GM21360 (cell line): ENCODE measurements around the gene IST1.
"Not testable (repeated sequence)": the region's sequence is repeated elsewhere in the genome, so short reads cannot be mapped to it uniquely, and the experiment has no call there.

Experiments used
- ATAC-seq: cut with Tn5 transposase; IDR thresholded peaks from one replicate; pipeline ENCODE4 v1.9.1; 2021; ENCODE audit warnings: mild to moderate bottlenecking, moderate library complexity; ENCODE audit not compliant: unreplicated experiment

Gene IST1

DNA sequence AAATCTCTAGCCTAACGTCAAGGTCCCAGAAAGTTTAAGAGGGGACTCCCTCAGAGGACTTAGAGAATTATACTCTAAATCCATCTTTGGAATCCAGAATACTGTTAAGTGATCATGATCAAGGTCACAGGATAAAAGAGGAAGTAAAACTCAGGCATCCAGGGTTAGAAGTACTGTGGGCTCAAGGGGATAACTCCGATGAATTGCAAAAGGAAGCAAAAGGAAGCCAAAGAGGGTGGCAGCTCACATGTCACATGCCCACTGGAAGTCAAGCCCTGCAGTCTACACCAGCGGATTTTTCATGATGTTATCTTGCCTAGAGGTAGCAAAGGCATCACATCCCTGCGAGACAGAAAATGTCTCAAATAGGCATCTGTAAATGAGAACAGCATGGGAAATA lies 15.2 kb upstream of the IST1 start:
- no peak for ATAC-seq

DNA sequence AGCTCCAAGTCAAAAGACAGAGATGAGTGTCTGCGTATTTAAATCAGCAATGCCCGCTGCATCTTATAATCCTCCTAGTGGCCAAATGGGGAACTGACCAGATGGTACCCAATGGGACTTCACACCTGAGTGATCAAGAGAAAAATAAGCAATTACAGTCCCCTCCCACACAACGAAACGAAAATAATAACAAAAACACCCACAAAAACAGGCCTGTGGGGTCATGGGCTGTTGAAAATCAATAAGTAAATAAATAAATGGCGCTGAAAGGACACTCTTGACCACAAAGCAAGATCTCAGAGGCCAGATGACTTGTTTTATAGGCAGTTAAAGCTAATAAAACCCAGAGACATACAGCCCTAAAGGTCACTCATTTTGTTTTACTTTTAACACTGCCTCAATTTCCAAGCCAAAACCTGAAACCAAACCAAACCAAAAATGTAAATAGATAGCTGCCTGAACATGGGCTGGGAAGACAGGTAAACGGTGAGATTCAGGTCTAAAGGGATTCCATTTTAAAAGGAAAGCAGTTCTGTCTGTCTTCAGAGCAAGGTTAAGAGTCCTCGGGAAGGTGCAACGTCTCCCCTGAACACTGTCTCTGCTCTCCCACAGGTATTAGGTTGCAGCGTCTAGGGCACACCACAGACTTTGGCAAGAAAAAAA lies 12.7 kb upstream of the IST1 start:
- peak; percentile 13 for ATAC-seq

DNA sequence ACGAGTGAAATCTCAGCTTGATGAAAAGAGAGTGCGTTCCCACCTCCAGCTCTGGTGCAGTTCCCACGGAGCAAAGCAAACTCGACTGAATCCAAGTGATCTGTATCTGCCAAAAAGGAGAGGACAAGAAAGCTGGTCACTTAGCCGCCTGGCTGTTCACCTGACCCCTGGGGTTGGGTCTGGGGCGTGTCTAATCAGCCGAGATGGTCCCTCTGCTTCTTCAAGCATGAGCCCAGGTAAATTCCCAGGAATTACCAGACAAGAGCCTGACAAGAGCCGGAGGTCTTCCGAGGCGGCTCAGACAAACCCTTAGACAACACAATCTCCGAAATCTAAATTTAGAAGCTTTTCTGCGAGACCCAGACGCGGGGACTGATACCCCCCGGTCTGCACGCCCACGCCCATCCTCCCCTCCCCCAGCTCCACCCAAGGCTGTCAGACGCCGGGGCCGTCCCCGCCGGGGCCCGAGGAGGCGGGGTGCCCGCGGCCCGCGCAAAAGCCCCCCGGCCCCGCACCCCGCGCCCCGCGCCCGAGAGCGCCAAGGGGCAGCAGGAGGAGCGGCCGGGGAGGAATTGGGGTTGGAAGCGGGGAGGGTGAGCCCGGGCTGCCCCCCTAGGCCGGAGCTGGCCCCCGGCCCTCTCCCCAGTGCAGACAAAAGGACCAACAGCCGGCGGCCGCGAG lies 12.0 kb upstream of the IST1 start:
- ATAC-seq: peak; percentile 36

DNA sequence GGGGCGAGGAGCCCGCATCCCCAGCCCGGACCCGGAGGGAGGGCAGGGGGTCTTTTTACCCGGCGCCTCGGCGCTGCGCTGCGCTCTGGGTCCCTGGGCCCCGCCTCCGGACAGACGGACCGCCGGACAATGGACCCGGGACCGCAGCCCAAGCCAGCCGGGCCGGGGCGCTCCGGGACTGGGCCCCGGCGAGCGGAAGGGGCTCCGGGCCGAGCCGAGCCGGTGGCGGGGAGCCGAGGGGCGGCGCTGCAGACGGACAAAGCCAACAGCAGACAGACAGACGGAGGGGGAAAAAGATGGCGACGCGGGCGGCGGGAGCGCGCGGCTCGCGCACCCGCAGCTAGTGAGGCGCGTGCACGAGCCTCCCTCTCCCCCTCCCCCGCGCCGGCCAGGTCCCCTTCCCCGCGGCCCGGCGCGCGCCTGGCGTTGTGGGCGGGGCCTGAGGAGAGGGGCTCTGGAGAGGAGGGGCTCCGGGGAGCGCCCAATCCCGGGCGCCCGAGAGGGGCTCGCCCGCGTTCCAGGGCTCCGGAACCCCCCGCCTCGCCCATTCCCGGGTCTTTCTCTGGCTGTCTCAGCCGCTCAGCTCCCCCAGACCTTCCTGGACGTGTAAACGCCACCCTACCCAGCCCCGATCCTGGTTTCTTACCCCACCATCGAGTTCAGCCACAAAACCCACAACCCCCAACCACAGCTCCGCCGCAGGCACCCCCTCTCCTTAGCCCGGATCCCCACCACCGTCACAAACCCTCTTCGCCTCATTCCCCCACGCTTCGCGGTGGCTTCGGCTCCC lies 11.3 kb upstream of the IST1 start, which contains the start of gene ZNF821:
Gene ZNF821 (minus strand): TSS at position 334 of the 790 bp plus-strand sequence. CDS start 4,236 bp downstream, outside the sequence.
- peak; percentile 30 for ATAC-seq

DNA sequence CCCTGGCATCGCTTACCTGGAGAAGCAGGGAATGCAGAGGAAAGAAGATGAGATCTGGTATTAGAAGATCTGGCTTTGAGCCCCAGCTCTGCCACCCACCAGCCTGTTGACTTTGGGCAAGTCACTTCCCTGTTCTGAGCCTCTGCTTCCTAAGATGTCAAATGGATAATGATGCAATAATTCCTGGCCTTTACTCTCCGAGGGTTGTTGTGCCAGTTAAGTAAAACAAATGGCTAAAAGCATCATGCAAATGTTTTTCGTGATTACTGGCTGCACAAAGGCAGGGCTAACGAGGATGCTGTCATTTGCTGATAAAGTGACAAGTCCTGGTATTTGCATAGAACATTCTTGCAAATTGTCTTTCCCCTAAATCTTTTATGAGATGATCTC lies 10.1 kb upstream of the IST1 start:
- ATAC-seq: no peak

DNA sequence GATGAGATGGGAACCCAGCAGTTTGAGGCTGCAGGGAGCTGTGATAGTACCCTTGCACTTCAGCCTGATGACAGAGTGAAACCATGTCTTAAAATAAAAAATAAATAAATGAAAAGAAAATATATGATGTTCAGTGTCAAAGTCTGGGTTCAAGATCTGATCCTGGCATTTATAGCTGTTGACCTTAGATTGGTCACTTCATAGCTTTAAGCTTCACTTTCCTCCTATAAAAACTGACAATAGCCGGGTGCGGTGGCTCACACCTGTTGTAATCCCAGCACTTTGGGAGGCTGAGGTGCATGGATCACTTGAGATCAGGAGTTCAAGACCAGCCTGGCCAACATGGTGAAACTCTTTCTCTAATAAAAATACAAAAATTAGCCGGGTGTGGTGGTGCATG lies 6.2 kb upstream of the IST1 start:
- no peak for ATAC-seq

DNA sequence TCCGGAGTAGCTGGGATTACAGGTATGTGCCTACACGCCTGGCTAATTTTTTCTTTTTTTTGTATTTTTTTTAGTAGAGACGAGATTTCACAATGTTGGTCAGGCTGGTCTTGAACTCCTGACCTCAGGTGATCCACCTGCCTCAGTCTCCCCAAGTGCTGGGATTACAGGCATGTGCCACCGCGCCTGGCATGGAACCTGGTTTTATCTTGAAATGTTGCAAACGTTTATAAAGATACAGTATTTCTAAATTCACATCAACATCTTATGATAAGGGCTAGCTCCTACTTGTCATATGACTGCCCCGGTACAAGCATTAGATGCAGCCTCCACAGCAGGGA lies 1.5 kb upstream of the IST1 start:
- ATAC-seq: no peak

DNA sequence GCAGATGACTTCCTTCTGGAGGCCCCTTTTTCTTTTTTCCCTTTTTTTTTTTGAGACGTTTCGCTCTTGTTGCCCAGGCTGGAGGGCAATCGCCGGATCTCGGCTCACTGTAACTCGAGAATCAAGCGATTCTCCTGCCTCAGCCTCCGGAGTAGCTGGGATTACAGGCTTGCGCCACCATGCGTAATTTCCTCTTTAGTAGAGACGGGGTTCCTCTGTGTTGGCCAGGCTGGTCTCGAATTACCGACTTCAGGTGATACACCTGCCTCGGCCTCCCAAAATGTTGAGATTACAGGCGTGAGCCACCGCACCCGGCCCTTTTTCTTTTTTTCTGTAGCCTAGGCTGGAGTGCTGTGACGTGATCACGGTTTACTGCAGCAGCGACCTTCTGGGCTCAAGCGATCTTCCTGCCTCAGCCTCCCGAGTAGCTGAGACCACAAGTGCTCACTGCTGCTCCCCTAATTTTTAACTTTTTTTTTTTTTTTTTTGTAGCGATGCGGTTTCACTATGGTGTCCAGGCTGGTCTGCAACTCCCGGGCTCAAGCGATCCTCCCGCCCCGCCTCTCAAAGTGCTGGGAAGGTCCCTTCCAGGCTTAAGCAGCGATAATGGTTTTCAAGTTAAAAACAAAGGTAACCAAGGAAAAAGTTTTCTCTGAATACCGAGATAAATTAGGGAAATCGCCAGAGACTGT lies 956 bp upstream of the IST1 start:
- ATAC-seq: no peak

DNA sequence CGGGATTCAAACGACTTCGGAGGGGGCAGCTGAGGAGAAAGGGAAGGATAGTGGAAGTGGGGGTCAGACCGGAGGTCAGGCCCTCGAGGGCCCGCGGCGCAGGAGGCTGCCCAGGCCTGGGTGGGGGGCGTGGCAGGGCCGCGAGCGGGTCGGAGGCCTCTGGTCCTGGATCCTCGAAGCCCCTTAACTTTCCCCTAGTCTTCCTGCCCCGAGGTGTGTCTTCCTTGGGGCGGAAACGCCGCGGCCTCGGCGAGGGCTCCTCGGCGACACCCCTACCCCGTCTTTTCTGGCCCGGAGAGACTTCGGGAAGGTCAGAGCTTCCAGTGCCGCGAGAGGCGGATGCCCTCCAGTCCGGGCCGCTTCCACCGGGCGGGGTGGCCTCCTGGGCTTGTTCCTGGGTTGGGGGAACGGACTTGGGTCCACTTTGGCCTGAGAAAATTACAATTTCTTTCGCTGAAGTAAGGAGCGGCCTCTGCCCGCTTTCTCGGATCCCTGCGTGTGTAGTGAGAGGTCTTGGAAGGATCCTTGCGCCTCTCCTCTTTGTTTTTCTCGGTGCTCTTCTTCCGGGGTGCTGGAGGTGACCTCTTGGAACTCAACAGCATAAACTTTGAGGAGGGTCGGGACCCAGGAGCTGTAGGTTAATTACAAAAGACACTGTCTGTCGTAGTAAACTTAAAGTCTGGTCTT lies 491 bp downstream of the IST1 start:
- peak; percentile 11 for ATAC-seq

DNA sequence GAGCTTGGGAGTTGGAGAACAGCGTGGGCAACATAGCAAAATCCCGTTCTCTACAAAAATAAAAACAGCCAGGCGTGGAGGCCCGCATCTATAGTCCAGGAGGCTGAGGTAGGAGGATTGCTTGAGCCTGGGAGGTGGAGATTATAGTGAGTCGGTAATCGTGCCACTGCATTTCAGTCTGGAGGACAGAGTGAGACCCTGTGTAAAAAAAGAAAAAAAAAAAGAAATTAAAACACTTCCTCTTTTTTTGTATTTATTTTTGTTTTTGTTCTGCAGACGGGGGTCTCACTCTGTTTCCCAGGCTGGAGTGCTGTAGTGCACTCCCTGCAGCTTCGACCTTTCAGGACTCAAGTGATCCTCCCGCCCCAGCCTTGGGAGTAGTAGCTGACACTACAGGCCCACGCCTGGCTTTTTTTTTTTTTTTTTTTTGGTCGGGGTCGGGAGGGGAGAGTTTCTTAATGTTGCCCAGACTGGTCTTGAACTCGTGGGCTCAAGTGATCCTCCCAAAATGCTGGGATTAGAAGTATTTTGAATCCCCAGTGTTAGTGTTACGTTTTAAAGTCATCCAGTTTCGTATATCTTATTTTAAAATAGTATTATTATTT lies 1.5 kb downstream of the IST1 start:
- no peak for ATAC-seq

DNA sequence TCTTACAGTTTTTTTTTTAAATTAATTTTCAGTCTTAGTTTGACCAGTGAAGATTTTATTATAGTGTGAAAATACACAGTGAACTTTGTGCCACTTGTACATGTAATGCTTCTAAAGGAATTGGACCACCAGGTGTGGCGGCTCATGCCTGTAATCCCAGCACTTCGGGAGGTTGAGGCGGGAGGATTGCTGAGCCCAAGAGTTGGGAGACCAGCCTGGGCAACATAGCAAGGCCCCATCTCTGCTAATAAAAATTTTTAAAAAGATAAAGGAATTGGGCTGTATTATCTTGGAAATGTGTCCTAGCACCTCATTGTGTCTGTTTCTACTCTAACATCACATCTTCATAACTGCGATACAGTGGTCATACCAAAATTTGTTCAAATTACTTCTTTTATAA lies 3.8 kb downstream of the IST1 start:
- no peak for ATAC-seq

DNA sequence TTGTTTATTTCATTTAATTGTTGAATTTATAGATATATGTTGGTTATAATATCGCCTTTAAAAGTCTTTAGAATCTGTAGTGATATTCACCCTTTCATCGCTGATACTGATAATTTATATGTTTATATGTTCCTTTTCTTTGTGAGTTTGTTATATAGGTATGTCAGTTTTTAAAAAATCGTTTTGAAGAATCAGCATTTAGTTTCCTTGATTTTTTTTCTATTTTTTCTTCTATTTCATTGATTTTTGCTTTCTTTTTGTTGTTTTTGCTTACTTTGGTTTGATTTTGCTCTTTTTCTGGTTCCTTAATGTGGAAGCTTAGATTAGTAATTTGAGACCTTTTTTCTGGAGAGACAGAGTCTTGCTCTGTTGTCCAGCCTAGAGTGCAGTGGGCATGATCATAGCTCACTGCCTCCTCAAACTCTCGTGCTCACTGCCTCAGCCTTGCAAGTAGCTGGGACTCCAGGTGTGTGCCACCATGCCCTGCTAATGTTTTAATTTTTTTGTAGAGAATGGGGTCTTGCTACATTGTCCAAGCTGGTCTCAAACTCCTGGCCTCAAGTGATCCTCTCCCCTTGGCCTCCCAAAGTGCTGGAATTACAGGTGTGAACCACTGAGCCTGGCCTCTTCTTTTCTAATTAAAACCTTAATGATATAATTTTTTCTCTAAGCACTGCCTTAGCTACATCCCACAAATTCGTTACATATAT lies 7.5 kb downstream of the IST1 start:
- ATAC-seq: no peak

DNA sequence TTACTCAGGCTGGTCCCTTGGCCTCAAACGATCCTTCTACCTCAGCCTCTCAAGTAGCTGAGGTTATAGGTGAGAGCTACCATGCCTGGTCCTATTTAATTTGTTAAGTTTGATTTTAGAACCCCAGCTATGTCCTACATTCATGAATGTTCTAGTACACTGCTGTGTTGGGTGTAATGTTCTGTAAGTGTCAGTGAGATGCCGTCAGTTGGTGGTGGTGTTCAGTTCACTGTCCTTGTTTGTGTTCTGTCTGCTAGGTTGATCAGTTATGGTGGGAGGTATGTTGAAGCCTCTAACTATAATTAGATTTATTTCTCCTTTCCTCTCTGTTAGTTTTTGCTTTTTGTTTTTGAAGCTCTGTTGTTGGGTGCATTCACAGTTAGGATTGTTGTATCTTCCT lies 8.3 kb downstream of the IST1 start:
- no peak for ATAC-seq

DNA sequence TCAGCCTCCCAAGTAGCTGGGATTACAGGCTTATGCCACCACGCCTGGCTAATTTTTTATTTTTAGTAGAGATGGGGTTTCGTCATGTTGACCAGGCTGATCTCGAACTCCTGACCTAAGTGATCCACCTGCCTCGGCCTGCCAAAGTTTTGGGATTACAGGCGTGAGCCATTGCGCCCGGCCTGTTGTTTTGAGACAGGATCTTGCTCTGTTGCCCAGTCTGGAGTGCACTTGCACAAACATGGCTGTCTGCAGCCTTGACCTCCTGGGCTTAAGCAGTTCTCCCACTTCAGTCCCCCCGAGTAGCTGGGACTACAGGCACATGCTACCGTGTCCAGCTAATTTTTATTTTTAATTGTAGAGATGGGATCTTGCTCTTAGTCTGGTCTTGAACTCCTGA lies 8.9 kb downstream of the IST1 start:
- no peak for ATAC-seq

DNA sequence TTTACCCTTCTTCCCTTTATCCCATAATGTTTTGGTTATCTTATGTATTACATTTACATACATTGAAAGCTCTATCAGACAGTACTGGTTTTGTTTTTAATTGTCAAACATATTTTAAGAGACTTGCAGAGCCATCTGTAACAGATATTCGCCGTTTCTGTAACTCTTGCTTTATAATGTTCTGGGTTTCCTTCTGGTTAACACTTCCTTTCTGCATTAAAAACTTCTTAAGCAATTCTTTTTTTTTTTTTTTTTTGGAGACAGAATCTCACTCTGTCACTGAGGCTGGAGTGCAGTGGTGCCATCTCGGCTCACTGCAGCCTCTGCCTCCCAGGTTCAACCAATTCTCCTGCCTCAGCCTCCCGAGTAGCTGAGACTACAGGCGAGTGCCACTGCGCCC lies 10.4 kb downstream of the IST1 start:
- ATAC-seq: not testable (repeated sequence)

DNA sequence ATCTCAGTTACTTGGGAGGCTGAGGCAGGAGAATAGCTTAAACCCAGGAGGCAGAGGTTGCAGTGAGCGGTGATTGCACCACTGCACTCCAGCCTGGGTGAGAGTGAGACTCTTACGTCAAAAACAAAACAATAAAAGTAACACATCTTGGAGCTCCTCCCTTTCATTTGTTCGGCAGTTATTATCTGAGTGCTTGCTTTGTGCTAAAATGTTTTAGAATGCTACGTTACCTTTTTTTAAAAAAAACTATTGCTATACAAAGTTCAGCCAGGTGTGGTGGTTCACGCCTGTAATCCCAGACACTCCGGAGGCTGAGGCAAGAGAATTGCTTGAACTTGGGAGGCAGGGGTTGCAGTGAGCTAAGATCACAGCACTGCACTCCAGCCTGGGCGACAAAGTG lies 15.8 kb downstream of the IST1 start:
- ATAC-seq: no peak

DNA sequence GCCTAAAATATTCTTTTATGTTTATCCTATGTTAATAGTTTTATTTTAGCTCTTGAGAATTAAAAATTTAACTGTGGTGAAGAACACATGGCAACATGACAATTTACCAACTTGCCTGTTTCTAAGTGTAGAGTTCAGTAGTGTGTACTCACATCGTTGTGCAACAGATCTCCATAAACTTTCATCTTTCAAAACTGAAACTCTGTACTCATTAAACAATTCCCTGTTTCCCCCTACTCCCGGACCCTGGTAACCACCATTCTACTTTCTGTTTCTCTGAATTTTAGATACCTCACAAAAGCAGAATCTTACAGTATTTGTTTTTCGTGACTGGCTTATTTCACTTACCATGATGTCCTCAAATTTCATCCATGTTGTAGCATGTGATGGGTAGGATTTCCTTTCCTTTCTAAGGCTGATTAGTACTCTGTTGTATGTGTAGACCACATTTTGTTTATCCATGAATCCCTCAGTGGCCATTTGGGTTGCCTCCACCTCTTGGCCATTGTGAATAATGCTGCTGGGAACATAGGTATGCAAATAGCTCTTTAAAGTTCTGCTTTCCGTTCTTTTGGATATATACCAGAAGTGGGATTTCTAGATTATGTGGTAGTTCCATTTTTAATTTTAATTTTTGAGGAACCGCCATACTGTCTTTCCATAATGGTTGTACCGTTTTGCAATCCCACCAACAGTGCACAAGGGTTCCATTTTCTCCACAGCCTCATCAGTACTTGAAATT lies 17.4 kb downstream of the IST1 start:
- no peak for ATAC-seq

DNA sequence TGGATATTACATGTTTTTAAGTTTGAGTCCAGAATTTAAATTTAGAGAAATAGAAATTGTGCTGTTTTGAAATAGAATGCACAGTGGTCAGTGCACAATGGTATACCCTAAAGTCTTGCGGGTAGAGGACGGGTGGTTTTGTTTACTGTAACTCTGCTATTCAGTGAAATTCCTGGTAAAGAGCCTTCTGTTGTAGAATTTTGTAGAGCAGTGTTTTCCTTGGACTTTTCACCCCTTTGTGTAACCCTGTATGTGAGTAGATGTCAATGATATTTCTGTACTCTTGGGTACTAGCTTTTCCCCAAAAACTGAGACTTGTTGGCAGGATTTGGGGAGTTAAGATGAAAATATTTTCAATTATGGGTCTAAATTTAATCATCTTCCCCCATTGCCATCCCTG lies 19.5 kb downstream of the IST1 start:
- no peak for ATAC-seq

DNA sequence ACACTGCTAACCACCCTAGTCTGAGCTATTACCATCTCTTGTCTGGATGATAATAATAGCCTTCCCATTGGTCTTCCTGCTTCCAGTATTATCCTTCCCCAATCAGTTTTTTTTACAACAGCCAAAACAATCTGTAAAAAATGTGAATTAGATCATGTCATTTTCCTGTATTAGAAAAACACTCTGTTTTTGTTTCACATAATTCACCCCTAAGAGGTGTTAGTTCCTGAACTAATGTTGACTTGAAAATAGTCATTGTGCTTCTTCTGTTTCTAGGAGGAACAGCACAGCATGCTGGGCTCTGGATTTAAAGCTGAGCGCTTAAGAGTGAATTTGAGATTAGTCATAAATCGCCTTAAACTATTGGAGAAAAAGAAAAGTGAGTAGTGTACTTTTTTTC lies 20.0 kb downstream of the IST1 start:
- ATAC-seq: no peak
